ENCODE measurements around the gene CDKL2.
"Not testable (repeated sequence)": the region's sequence is repeated elsewhere in the genome, so short reads cannot be mapped to it uniquely, and the experiment has no call there.

Gene CDKL2

DNA sequence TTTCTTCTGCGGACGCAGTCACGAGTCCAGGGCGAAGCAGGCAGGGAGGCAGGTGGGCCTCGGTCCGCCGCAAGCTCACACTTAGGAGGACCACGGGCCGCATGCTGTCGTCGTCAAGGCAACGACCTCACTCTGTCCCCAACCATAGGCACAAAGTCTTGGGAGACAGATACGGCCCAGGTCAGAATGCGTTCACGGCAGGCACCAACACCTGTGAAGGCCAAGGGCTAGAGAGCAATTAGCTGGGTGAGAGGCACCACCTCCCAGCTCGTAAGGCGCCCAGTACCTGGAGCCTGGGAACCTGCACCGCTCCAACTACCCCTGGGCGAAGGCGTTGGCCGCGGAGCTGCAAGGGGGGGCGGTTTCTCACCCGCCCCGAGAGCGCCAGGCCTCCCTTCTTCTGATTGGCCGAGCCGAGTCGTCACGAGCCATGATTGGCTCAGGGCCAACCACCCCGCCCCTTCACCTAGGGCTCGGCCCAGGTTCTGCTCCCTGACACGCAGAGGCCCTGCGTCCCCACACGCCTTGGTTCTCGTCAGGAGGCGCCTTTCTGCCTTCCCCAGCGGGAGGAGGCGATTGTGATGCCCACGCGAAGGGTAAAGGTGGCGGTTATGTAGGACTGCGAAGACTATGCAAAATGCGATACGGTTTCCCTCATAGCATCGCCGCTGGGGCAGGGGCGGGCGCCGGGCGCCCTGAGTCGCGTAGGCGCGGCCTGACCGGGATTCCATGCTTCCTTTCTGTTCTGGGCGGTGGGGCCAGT is at the start of gene CDKL2:
Gene CDKL2 (minus strand): TSS at position 355 of the 763 bp plus-strand sequence. CDS start 4,540 bp downstream, outside the sequence.
- FAIRE-seq = no peak

DNA sequence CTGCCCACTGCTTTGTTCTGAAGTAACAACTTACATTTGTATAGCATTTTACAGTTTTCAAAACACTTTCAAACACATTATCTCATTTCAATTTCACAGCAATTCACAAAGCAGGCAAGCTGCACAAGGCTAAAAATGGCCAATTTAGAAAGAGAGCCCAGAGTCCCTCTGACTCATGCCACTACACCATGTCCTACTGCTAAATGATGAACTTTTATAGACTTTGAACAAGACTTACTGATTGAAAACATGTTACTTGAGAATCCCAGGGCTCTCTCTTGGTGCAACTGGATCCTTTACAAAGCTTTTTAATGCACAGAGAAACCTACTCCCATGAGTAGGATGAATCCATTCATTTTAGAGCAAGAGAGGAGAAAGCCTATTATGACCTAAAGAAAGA is 48.6 kb upstream of the CDKL2 start:
- no peak for FAIRE-seq

DNA sequence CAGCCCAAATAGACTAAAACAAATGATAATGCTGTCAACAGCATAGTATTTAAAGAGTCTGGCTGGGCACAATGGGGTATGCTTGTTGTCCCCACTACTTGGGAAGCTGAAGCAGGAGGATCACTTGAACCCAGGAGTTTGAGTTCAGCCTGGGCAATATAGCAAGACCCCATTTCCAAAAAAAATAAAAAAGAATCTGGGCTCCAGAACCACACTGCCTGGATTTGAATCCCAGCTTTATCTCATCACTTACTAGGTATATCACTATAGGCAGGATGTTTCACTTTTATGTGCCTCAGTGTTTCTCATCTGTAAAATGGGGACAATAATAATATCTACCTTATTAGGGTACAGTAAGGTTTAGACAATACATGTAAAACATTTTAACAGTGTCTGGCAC is 48.1 kb upstream of the CDKL2 start:
- no peak for FAIRE-seq

DNA sequence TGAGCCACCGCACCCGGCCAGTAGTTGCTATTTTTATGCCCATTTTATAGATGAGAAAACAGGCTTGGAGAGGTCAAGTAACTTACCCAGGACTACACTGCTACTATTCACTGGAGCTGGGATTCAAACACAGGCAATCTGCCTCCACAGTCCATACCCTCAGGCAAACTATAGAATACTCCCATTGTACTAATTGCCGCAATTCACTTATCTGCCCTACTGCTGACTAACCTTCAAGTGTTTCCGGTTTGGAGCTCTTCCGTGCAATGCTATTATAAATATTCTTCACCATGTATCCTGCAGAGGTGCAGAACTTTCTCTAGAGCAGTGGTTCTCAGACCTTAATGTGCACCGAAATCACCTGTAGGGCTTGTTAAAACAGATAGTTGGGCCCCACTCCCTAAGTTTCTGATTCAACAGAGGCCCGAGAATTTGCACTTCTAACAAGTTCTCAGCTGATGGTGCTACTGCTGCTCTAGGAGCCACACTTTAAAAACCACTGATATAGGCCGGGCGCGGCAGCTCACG is 44.7 kb upstream of the CDKL2 start:
- no peak for FAIRE-seq

DNA sequence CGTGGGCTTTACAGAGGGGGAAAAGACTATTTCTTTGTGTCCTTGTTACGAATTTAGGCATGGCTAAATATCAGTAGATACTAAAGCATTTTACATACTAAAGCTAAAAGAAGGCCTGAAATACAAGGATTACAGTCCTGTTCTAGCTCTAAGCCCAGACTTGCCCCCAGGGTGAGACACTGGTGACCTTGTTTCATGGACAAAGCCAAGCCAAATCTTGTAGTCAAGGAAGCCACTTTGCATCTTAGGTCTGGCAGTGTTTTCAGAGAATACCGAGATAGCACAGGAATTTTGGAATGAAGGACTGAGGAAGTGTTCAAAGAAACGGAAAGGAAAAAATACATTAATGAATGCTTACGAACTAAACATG is 43.6 kb upstream of the CDKL2 start:
- FAIRE-seq = no peak

DNA sequence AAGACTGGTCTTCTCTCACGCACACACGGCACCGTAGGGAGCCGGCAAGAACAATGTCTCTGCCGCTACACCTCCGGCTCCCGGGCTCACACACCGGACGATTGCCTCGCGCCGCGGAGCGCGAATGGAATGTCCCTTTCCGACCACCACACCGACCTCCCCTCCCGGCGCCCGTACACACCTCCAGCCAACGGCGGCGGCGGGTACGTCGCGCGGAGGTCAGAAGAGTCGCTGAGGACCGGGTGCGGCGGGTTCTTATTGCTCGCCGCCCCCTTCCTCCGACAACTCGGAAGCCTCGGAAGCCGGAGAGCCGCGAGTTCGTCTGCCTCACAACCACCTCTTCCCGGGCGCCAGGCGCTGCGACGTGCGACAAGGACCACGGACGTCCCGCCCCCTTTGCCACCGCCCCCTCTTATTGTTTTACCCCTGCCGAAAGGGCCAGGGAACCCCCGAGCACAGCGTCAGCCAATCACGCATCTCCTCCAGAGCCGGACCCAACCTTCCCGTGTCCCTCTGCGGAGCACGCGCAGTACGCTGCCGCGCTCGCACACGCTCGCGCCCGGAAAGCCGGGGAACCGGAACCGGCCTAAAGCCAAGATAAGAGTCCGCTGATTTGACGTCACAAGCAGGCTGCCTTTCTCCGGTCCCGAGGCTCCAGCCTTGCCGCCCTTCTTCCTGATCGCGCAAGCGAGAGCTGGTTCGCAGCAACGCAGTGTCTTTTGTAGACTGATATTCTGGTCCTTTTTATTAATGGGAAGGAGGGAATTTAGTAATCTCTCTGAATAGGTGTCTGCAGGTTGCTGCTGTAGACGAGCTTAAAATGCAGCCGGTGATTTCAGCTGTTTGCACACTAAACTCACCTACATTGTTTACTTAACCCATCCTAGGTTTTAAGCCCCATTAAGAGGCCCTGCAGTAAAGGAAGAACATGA is 43.0 kb upstream of the CDKL2 start, which contains the start of gene G3BP2:
Gene G3BP2 (minus strand): TSS at position 385 of the 932 bp plus-strand sequence. CDS start 11,386 bp downstream, outside the sequence.
- peak; percentile 96 for FAIRE-seq

DNA sequence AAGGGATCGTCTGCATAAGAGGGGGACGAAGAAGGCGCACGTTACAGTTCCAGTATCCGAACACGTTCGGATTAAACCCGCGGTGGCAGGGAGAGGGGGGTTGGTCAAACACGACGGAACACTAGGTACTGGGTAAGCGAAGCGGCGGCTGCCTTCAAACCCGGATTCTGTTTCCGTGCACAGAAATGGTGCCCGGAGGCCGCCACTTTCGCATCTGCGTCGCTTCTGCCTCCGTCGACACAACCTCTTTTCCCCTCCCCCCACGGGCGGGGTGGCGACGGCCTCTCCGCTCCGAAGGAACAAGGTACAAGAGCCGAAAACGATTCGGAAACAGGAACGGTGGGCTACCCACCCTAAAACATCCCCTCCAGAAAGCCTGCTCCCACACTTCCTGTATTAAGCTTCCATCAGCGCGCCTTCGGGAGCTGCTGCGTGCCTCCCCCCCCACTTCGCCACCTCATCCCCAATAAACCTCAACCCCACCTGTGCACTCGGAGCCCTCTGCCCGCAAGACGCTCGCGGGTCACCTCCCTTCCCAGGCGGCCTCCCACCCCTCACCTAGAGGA is 42.2 kb upstream of the CDKL2 start:
- no peak for FAIRE-seq

DNA sequence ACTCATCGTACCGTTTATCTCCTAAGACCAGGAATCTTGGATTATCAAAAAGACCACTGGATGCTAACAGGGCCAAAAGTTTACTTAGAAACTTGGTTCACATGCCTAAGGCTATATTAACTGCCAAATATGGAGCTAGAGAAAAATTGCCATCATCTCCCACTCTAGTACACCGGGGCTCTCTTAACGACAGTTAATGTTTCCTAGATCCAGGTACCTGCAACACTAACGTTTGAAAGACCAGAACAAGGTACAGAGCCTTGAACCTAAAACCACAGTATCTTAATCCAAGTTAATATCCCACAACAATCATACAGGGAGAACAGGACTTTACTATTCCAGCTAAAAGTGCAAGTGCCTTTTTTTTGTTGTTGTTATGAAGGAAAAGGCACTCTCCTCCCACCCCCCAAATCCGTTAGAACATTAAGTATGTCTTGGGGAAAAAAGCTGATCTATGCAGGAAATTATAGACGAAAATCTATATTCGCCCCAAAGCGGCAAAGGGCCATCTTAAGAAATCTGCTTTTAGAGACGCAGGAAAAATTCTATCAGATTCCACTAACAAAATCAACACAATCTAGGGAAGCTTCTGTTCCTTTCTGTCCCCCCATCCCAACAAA is 41.6 kb upstream of the CDKL2 start:
- no peak for FAIRE-seq

DNA sequence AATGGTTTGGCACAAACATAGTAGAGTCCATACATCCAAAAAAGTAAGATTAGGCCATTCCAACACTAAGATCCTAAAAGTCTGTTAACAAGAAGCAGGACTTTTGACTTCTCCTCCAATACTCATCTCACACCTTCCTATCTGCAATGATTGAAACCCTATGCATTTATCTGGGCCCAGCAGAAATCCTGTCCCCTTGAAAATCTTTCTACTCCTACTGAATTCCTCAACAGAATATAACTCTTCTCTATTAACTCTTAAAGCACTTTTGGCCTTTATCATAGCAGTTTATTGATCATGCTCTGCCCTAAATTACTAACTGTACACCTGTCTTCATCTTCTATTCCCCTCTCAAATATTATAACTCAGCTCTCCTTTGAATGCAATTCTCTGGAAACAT is 38.3 kb upstream of the CDKL2 start:
- no peak for FAIRE-seq

DNA sequence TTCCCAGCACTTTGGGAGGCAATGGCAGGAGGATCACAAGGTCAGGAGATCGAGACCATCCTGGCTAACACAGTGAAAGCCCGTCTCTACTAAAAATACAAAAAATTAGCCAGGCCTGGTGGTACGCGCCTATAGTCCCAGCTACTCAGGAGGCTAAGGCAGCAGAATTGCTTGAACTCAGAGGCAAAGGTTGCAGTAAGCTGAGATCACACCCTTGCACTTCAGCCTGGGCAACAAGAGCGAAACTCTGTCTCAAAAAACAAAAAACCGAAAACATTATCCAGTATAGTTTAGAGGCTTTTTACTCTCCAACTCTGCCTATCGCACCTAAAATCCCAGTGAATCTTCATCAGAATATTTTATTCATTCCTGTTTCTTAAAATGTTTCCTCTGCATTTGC is 37.3 kb upstream of the CDKL2 start:
- not testable (repeated sequence) for FAIRE-seq

DNA sequence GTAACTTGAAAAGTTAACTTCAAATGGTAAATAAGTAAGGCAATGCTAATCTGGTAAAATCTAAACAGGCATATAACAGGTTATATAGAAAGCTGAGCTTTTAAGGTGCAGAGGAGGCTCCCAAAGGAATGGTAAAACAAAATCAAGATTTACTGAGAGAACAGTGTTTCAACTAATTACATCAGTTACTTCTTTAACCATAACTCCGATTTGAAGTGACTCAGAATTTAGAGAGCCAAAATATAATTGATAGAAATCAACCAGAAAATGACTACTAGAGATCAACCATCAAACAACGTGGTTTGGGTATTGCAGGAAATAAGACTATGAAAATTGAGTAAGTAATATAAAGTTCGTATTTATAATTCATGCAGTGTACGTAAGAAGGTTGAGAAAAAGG is 36.0 kb upstream of the CDKL2 start:
- no peak for FAIRE-seq

DNA sequence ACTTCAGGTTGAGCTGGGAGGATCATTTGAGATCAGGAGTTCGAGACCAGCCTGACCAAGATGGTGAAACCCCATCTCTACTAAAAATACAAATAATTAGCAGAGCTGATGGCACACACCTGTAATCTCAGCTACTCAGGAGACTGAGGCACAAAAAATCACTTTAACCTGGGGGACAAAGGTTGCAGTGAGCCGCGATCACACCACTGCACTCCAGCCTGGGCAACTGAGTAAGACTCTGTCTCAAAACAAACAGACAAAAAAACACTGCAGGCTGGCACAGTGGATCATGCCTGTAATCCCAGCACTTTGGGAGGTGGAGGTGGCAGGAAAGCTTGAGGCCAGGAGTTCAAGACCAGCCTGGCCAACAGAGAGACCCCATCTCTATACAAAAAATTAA is 34.3 kb upstream of the CDKL2 start:
- FAIRE-seq = not testable (repeated sequence)

DNA sequence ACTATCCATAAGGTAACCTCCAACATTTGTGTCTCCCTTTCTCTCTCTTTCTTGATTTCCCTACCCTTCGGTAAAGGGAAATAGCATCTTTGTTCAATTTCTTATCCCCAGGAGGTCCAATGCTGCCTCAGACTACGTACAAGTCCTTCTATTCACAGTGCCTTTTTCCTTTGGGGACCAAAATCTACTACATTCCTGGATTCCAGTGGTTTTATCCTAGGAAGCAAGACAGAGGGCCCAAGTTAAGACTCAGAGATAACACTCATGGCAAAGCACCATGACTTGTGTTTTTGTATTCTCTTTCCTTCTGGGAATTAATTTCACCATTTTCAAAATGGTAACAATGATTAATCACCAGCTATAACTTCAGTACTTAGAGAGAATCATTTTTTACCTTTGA is 32.3 kb upstream of the CDKL2 start:
- no peak for FAIRE-seq

DNA sequence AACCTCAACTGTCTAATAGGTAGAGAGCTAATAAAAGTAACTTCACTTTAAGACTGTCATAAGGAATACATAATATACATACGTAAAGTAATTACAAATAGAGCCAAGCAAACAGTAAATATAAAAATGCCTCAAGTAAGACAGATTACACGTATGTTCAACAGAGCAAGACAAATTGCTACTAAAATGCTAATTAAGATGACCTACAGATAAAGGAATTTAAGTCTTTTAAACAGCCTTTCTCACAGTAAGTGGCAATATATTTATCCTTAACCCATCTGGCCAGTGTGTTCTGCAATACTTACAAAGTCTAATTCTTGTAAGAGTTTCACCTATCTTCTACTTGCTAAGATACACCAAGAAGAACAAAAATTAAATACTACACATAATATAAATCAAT is 30.2 kb upstream of the CDKL2 start:
- FAIRE-seq = no peak

DNA sequence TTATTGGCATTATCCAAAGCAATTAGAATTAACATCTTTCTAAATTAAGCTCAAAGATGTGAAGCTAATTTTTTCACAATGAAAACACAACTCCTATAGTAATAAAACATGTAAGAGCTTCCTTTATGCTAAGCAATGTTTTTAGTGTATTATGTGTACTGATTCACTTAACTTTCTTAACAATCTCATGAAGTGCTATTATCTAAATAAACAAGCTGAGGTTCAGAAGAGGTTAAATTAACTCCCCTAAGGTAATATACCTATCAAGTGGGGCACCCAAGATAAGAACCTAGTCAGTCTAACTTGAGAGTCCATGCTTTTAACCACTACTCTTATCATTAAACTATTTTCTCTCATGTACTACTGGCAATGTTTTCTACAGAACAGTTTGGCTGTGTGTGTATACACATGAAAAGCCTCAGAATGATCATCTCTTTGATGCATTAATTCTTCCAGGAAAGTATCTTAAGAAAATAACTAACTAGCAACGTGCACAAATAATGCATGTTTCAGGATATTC is 29.2 kb upstream of the CDKL2 start:
- FAIRE-seq = no peak

DNA sequence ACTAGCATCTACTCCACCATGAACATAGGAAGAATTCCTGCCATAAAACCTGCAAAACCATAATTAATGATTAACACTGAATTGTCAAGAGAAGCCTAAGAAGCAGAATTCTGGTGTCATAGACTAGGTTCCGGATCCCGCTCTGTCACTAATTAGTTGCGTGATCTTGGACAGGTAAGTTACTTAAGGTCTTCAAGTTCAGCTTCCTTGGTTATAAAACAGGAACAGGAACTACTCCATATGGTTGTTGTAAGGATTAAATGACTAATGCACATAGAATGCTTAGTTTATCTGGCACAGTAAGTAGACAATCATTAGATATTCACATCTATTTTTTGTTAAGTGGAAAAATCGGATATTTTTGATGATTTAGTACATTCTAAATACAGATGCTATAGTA is 28.5 kb upstream of the CDKL2 start:
- FAIRE-seq = no peak

DNA sequence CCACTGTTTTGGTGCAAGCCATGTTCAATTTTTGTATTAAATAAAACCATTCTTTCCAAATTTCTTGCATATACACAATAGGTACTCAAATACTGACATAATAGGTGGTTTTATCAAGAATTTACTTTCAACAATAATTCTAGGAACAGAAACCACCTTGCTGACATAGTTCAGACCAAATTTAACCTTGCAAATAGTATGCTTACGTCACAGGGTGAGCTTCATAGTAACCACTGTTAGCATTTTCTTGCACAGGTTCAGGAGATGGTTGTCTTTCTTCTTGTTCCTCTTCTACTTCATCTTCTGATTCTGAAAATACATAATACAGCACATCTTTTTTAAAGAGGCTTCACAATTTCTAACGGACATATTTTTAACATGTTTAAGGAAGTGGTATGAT is 25.2 kb upstream of the CDKL2 start:
- FAIRE-seq = no peak

DNA sequence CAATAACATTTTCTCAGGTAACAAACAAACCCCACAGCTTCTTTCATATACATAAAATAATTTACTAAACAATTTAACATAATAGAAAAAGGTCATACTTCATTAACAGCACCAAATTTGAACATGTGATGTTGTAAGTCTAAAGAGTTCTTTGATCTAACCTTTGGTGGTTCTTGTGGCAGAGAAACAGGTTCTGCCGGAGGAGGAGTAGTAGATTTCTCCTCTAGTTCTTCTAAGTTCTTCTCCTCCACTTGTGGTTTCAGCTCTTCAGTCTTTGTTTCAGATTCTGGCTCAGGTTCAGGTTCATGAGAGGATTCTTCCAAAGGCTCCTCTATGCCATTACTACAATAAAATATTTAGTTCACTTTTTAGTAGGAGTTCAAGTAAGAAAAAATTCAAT is 24.6 kb upstream of the CDKL2 start:
- FAIRE-seq = no peak

DNA sequence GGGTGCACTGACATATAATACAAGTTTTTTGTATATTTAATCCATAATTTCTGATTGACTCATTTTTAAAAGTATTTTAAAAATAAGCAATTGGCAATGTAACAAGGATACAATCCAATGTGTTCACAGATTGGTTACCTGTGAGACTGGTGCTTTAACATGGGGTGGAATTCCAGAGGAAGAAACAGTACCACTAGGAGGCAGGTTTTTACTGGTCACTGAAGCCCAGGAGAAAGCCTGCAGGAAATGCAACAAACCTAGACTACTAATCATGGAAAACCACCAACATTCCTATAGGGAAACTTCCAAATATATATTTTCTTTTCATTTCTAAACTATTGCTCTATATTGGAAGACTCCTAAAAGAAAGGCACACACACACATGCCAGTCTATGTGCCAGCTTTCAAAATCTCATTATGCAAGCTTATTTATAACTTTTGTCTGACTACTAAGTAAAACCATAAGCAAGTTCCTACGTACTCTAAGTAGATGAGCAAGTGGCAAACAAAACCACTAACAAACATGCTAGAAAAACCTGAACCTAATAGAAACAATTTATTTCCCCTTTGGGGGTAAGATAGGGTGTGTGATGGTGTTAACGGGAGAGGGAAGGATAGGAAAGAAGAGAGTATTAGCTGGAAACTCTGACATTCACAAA is 23.6 kb upstream of the CDKL2 start:
- peak; percentile 78 for FAIRE-seq

DNA sequence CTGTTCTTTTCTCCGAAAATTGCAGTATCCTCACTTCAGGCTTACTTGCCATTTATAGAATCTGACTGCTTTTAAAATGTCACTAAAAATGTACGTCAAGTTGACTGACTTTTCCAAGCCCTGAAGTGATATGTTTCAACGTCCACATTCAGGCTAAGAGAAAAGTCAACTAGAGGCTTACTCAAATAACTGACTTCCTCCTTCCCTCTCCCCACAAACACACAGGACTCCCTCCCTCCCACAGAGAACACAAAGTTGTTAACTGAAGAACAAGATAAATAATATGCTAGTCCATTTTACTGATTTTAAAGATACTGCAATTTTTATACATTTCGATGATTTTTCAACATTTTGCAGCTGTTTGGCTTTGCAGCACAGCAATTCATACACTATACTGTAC is 13.8 kb upstream of the CDKL2 start:
- no peak for FAIRE-seq

DNA sequence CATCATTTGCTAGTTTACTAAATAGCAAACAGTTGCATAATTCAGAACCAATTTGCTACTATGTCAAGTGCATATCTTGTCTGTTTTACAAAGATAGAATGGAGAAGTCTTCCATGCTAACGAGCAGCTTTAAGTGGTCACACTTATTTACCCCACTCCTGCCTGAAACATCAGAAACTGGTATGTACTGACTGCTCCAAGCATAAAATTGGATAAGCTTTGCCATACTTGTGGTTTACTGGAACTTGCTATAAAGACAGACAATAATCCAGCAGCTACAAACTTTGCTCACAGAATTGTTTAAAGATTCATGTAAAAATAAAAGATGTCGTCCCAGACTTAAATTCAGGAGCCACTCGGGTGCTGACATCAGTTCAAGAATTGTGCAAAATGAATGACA is 13.3 kb upstream of the CDKL2 start:
- no peak for FAIRE-seq

DNA sequence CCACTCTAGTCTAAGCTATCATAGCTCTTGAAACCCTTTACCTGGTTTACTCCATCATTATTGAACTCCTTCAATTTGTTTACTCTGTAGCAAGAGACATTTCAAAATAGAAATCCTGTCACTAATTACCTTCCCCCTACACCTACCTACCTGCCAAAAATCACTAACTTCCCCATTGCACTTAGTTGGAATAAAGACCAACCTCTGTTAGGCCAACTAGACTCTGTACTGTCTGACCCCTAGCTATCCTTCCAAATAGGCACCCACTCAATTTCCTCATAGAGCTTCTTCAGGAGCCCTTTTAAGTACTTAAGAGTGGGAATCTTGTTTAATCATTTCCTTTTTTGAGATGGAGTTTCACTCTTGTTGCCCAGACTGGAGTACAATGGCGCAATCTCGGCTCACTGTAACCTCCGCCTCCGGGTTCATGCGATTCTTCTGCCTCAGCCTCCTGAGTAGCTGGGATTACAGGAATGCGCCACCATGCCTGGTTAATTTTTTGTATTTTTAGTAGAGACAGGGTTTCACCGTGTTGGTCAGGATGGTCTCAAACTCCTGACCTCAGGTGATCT is 8.9 kb upstream of the CDKL2 start:
- no peak for FAIRE-seq

Data from A204.1 (cell line).